Sigmoid colon (tissue), 4 donors: Measurements from ENCODE around the gene PCMT1.

Source experiments
- POLR2AphosphoS5 ChIP-seq, 4 donors: sonication (generic); formaldehyde crosslinking; IDR thresholded peaks; one replicate each; pipeline ENCODE4 v1.6.1; 2017; ENCODE audit warnings: antibody characterized with exemption in 4 of 4
- TF ChIP-seq, protein P1 (sequence below), 4 experiments: fragments of 450-650 bp in 3 of 4; fragments of 200-600 bp in 1 of 4; IDR thresholded peaks; one replicate each; pipeline ENCODE4 v1.5.1; 2016 to 2019; ENCODE audit warnings: antibody characterized with exemption in 4 of 4, mild to moderate bottlenecking in 3 of 4, moderate library complexity in 2 of 4

DNA sequence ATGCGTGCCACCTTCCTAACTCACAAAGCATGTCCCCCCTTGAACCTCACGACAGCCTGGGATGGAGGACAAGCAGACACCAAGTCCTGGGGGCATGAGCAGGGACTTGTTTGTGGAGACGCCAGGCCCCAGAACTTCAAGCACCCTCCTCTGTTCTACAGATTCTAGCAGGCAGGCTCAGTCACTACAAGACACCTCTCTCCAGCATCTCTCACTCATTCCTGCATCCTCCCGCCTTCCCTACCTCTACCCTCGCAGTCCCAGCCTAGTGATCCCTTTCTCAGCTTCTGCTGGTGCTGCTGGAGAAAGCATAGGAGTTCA, 110.9 kb downstream of the PCMT1 start:
- no peak for TF ChIP-seq POLR2AphosphoS5 (IDR thresholded peaks at IDR 0.05)
- TF ChIP-seq, protein P1, sequence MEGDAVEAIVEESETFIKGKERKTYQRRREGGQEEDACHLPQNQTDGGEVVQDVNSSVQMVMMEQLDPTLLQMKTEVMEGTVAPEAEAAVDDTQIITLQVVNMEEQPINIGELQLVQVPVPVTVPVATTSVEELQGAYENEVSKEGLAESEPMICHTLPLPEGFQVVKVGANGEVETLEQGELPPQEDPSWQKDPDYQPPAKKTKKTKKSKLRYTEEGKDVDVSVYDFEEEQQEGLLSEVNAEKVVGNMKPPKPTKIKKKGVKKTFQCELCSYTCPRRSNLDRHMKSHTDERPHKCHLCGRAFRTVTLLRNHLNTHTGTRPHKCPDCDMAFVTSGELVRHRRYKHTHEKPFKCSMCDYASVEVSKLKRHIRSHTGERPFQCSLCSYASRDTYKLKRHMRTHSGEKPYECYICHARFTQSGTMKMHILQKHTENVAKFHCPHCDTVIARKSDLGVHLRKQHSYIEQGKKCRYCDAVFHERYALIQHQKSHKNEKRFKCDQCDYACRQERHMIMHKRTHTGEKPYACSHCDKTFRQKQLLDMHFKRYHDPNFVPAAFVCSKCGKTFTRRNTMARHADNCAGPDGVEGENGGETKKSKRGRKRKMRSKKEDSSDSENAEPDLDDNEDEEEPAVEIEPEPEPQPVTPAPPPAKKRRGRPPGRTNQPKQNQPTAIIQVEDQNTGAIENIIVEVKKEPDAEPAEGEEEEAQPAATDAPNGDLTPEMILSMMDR (IDR thresholded peaks at IDR 0.05), result no peak
